ENCODE data around the gene HPCA.

DNA sequence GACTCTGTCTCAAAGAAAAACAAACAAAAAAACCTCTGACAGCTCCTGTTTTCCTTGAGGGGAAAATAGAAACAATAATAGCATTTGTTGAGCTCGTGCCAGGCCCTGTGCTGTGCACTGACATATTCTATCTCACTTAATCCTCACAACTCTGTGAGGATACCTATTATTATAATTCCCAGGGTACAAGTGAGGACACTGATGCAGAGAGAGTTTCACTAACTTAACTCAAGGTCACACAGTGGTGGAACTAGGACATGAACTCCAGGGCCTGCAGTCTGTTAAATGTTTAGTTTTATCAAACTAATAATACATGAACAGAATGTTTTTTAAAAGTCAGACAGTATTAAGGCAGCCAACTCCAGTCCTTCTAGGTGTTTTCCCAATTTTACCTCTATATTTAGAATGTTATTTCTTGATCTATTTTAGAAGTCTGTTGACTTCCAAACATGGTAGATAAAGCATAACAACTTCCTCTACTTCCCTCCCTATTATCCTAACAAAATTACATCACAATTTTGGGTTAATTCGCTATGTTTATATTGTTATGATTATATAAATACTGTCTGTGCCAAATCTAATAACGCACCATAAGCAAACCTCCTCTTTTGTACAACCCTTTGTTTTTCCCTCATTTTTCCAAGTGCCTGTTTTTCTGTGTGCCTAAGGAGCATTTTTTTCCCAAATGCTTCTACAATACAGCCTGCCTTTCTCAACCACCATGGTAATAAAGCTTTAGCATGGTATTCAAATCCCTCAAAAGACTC lies 20.5 kb upstream of the HPCA start:
- TF ChIP-seq, protein P1, sequence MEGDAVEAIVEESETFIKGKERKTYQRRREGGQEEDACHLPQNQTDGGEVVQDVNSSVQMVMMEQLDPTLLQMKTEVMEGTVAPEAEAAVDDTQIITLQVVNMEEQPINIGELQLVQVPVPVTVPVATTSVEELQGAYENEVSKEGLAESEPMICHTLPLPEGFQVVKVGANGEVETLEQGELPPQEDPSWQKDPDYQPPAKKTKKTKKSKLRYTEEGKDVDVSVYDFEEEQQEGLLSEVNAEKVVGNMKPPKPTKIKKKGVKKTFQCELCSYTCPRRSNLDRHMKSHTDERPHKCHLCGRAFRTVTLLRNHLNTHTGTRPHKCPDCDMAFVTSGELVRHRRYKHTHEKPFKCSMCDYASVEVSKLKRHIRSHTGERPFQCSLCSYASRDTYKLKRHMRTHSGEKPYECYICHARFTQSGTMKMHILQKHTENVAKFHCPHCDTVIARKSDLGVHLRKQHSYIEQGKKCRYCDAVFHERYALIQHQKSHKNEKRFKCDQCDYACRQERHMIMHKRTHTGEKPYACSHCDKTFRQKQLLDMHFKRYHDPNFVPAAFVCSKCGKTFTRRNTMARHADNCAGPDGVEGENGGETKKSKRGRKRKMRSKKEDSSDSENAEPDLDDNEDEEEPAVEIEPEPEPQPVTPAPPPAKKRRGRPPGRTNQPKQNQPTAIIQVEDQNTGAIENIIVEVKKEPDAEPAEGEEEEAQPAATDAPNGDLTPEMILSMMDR (IDR thresholded peaks at IDR 0.05), result no peak
- TF ChIP-seq POLR2A (IDR thresholded peaks at IDR 0.05), result no peak
